Measurements from ENCODE around the gene CACNA1I.
"Not testable (repeated sequence)": the region's sequence is repeated elsewhere in the genome, so short reads cannot be mapped to it uniquely, and the experiment has no call there.

CACNA1I gene

GRCh38 chr22:39570665-39571064 is at the start of gene CACNA1I:
TSS of gene CACNA1I (plus strand) at chr22:39570753. CDS start at chr22:39570753, 0 bp downstream.
- DNase-seq (ENCODE audit: low read depth), result no peak

GRCh38 chr22:39521106-39521885 is 49.3 kb upstream of the CACNA1I start:
- not testable (repeated sequence) for DNase-seq (ENCODE audit: low read depth)

- DNase-seq (ENCODE audit: low read depth), result not testable (repeated sequence)
These were observed 48.5 kb upstream of the CACNA1I start for GRCh38 chr22:39522091-39522490.

- no peak for DNase-seq (ENCODE audit: low read depth)
These were observed 47.8 kb upstream of the CACNA1I start for GRCh38 chr22:39522567-39523300.

GRCh38 chr22:39524089-39524752 is 46.3 kb upstream of the CACNA1I start:
- no peak for DNase-seq (ENCODE audit: low read depth)

GRCh38 chr22:39524753-39525657 is 45.5 kb upstream of the CACNA1I start:
- no peak for DNase-seq (ENCODE audit: low read depth)

GRCh38 chr22:39525658-39525975 is 44.9 kb upstream of the CACNA1I start:
- no peak for DNase-seq (ENCODE audit: low read depth)

GRCh38 chr22:39526736-39527171 is 43.8 kb upstream of the CACNA1I start:
- DNase-seq (ENCODE audit: low read depth), result no peak

- DNase-seq (ENCODE audit: low read depth), result no peak
These were observed 43.0 kb upstream of the CACNA1I start for GRCh38 chr22:39527481-39527961.

- DNase-seq (ENCODE audit: low read depth), result no peak
These were observed 42.4 kb upstream of the CACNA1I start for GRCh38 chr22:39528080-39528661.

GRCh38 chr22:39528681-39529486 is 41.7 kb upstream of the CACNA1I start:
- peak; percentile 80 for DNase-seq (ENCODE audit: low read depth)

GRCh38 chr22:39529487-39529851 is 41.1 kb upstream of the CACNA1I start:
- no peak for DNase-seq (ENCODE audit: low read depth)

- DNase-seq (ENCODE audit: low read depth), result no peak
These were observed 40.4 kb upstream of the CACNA1I start for GRCh38 chr22:39530116-39530515.

GRCh38 chr22:39530692-39531331 is 39.7 kb upstream of the CACNA1I start:
- no peak for DNase-seq (ENCODE audit: low read depth)

GRCh38 chr22:39532215-39533073 is 38.1 kb upstream of the CACNA1I start, which contains the start of gene RPS19BP1:
TSS of gene RPS19BP1 (minus strand) at chr22:39532748. CDS start at chr22:39532738, 10 bp downstream.
- peak; percentile 96 for DNase-seq (ENCODE audit: low read depth)

GRCh38 chr22:39534092-39534506 is 36.5 kb upstream of the CACNA1I start:
- no peak for DNase-seq (ENCODE audit: low read depth)

GRCh38 chr22:39534591-39535356 is 35.8 kb upstream of the CACNA1I start:
- DNase-seq (ENCODE audit: low read depth), result peak; percentile 70

- DNase-seq (ENCODE audit: low read depth), result no peak
These were observed 35.2 kb upstream of the CACNA1I start for GRCh38 chr22:39535357-39535725.

All from stimulated activated CD8-positive, alpha-beta memory T cell treated with anti-CD3 and anti-CD28 coated beads, Interleukin-15, amount 100 ng/mL, for 1 hour (primary cell).